ENCODE results near the gene IST1.

IST1 gene

DNA sequence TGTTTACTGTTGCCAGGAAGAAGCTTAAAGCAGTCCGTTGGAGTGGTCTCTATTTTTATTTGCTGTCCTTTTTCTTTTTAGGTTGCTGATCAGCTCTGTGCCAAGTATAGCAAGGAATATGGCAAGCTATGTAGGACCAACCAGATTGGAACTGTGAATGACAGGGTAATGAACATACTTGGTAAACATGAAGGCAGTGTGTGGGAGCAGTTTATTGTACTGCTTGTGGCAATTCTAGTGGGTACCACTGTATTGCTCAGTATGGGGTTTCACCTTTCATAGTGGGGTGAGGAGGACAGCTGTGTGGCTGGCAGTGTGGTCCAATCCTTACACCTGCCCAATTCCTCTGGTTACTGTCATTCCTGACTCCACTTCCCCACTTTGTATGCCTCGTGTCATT lies 25.3 kb downstream of the IST1 start:
- DNase-seq = no peak

DNA sequence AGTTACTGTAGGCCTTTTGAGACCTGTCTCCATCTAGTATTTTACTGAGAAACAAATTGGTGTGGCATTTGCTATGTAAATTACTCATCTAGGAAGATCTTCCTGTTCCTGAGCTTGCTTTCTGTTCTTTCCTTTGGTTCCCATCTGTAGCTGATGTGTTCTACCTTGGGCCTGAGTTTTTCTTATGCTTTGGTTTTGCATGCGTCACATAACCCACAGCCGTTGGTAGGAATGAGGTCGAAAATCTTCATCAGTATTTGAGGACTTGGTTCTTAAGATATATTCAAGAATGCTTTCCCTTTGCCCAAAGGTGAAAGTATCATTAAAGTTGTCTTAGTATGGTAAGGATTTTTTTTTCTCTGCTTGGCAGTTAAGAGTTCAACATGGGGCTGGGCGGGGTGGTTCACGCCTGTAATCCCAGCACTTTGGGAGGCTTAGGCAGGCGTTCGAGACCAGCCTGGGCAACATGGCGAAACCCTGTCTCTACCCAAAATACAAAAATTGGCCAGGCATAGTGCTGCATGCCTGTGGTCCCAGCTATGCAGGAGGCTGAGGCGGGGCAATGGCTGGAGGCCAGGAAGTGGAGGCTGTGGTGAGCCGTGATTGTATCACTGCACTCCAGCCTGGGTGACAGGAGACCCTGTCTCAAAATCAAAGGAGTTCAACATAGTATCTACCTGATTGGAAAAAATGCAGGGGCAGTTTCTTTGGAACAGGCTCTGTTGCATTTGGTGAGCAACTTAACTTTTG lies 28.8 kb downstream of the IST1 start:
- no peak for DNase-seq

DNA sequence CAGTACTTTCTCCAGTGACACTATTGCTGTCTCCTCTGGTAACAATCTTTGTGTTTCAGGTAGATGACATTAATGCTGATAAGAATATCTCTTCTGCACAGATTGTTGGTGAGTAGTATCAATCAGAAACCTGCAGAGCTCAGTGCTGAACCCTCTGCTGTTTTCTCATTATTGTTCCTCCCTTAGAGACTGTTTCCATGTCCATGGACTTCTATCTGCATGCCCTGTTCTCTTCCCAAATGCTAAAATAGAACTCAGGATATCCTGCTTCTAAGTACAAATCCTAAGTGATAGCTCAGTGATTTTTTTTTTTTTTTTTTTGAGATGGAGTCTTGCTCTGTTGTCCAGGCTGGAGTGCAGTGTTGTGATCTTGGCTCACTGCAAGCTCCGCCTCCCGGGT lies 29.4 kb downstream of the IST1 start:
- DNase-seq = no peak

DNA sequence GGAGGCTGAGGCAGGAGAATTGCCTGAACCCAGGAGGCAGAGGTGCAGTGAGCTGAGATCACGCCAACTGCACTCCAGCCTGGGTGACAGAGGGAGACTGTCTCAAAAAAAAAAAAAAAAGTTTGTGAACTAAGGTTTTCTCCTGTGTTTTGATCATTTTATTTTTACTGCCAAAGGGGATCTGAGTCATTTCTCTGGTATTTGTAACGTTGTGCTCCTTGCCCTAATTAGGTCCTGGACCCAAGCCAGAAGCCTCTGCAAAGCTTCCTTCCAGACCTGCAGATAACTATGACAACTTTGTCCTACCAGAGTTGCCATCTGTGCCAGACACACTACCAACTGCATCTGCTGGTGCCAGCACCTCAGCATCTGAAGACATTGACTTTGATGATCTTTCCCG lies 32.1 kb downstream of the IST1 start:
- DNase-seq = no peak

DNA sequence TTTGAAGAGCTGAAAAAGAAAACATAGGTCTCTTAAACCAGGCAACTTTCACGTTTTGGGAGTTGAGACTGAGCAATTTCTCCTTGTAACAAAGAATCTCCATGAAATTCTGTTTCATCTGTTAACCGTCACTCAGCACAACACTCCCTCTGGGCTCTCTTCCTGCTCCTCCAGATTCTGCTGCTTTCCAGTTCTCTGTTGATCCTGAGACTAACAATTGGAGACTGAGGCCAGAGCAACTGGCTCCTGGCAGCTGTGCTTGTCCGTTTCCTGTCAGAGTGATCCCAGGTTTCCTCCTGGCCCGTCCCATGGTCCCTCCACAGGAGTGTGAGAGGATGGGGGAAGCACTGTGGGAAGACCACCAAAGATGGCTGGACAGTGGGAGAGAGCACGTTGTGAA lies 32.5 kb downstream of the IST1 start:
- DNase-seq = no peak

DNA sequence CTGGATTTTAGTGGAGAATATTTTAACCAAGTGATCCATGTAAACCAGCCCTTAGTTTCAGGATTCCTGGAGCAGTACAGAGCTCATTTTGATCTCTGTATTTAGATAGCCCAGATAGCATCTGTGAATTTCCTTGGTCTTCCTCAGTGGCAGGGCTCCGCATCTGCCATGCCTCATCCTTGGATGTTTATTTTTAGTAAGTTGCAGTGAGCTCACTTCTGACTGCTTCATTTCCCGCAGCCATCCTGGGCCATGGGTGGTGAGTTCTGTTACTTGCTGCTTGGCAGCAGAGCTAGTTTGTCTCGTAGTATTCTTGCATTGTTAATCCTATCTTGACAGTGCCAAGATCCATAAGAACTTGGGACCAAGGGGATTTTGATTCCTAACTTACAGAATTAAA lies 33.7 kb downstream of the IST1 start:
- no peak for DNase-seq

DNA sequence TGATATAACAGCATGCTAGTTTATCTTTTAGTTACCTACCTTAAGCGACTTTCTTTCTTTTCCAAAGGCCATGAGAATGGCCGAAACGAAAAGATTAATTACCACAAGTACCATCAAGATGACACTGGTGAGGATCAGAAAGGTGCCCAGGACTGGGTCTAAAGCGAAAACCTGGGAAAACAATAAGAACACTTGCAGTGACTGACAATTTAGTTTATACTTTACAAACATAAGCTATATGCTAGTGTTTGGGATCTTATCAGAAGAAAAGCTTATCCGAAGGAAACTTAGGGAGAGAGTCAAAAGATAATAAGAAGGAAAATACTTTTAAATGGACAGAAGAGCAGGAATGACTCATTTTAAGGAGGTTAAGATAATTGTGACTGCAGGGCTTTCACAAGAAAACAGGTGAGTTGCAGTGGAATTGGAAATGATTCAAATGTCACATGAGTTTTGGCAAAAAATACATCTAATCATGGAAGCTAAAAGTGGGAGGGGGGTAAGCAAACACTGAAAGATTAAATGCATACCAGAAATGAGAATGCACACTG lies 34.8 kb downstream of the IST1 start:
- DNase-seq = no peak

DNA sequence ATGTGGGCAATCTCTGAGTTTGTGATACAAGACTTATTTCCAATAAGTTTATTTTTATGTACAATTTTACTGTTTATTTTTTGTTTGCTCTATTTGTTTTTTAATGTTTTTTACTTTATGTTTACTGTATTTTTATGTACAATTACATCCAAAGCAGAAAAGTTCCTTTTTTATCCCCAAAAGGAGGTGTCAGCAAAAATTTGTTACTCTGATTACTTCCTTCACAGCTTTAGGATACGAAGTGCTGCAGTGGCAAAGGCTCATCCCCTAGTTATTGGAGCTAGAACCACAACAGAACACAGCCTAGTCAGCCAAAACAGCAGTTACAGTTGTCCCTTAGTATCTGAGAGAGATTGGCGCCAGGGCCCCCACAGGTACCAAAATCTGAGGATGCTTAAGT lies 35.7 kb downstream of the IST1 start:
- no peak for DNase-seq

DNA sequence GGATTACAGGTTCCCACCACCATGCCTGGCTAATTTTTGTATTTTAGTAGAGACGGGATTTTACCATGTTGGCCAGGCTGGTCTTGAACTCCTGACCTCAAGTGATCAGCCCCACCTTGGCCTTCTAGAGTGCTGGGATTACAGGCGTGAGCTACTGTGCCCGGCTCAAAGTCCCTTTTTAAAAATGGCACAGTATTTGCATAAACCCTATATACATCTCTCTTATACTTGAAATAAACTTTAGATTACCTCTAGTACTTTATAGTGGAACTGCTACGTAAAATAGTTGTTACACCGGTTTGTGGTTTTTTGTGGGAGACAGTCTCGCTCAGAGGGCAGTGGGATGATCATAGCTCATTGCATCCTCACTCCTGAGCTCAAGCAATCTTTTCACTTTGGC lies 36.3 kb downstream of the IST1 start:
- DNase-seq = no peak

DNA sequence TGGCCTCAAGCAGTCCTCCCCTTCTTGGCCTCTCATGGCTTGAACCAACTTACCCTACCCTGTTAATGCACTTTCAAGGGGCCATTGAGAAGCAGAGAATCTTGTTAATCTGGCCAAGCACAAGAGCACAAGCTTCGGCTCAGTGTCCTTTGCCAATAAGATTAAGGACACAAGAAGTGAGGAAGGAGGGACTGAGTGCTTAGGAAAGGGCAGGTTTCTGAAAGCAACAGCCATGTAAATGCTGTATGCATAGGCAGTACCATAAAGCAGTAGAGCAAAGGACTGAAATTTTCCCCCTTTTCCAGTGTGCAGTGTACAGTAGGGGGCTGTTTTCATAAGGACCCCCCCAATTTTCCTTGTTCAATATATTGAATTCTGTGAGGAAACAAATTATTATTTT lies 37.7 kb downstream of the IST1 start:
- DNase-seq = no peak

DNA sequence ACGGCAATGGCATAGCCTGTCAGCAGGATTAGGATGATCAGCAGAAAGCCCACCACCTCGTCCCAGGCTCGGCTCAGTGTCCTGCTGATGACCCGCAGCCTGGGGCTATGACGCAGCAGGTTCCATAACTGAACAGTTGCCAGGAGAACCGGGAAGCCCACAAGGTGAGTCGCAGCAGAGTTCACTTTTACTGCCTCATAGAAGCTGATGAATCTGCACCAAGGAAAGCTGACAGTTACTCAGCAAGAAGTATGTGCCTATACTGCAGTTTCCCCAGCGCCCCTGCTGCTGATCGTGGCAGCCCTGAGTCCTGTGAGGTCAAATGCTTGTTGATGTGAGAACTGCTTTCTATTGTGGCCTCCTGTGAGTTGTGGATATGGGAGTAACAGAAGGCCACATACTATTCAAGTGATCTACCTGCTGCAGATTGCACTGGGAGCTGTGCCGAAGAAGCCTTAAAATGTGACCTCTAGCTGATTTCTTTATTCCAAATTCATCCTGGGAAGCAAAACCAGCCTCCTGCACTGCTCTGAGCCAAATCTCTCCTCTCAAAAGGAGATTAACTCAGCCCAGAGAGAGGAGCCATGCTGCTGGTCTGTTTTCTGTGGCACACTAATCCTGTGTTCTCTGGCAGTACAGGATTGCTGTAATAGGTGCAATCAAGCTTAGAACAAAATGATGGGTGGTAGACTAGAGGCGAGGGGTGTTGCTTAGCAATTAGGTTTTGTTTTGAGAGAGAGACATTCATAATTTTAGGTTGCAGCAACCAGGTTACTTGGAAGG lies 38.8 kb downstream of the IST1 start:
- DNase-seq = no peak

DNA sequence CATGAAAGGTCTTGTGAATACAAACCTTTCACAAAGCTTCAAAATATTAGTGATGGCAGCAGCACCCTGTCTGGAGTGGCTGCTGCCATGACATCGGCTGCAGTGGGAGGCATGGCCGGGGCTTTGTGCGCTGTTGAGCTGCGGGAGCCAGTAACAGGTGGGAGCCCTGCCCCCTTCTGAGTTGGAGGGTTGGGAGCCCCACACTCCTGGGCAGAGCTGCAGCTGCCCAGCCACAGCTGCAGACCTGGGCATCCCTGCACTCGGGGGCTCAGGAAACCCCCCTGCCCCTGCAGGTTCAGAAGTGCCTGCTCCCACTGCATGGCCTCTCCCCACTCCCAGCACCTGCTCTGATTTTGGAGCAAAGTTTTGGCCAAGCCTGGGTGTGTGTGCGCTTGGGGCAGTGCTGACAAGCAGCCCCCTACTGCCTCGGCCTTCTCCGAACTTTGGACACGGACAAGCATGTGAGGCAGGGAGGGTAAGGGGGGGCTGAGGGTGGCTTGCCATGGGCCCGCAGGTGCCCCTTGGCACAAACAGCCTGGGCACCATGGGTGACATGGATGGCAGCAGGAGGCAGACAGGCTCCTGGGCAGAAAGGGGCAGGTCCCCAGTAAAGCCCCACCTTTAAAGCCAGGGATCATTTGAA lies 42.7 kb downstream of the IST1 start:
- no peak for DNase-seq

DNA sequence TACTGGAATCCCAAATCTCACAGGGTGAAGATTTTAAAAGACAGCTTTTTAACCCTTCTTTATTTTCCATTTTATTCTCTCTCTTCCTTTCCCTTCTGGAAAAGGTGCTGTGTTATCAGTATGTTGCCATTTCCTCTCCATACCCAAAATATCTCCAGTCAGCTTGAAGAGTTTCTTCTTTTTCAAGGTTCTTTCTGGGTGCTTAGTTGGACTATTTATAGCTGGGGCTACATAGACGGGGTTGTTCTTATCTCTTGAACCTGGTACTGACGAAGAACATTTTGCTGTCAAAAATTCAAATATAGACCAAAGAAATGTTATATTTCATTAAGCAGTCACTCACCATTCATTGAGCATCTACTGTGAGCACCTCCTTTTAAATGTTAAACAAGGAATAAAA lies 48.6 kb downstream of the IST1 start:
- no peak for DNase-seq

DNA sequence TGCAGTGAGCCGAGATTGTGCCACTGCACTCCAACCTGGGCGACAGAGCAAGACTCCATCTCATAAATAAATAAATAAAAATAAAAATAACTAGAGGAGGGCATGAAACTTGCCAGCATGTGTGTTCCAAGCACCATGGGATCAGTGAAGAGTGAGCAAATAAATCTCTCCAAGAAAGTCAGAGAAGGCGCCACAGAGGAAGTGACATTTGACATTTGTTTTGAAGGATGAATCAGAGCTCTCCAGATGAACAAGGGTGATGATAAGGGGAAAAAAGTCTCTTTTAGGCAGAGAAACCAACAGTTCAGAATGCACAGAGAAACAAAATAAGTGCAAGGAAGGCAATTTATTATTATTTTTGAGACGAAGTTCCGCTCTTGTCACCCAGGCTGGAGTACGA lies 50.3 kb downstream of the IST1 start:
- DNase-seq = no peak

DNA sequence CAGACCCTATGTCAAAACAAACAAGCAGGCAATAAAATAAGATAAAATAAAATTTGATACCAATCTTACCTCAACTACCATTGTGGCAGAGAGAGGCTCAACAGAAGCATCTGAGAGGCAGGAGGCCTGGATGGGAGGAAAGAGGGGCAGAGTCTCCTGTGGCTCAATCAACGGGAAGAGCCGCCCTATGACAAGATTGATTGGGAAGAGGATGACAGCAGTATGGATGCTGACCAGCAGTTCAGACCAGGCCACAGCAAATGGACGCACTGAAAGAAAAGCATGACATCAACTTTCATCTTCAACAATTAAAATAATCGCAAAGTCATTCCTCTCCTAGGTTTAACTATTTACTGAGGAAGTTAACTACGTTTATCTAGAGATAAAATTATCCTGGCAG lies 57.5 kb downstream of the IST1 start:
- no peak for DNase-seq

DNA sequence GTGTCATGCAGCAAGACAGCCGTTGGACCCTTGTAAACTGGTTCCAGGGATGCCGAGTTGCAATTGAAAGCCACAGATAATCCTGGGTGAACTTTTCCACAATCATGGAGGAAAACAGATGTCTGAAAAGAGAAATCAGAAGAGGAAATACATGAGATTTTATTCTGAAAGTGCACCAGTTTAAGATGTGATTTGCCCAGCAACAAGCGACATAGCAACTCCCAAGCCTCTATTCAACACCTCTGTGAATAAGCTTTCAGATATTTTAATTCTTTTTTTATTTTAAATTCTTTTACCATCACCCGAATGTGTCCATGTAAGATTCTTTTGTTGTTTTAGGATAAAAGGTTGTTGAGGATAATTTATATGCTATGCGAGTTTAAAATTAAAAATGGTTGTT lies 58.8 kb downstream of the IST1 start:
- DNase-seq = no peak

DNA sequence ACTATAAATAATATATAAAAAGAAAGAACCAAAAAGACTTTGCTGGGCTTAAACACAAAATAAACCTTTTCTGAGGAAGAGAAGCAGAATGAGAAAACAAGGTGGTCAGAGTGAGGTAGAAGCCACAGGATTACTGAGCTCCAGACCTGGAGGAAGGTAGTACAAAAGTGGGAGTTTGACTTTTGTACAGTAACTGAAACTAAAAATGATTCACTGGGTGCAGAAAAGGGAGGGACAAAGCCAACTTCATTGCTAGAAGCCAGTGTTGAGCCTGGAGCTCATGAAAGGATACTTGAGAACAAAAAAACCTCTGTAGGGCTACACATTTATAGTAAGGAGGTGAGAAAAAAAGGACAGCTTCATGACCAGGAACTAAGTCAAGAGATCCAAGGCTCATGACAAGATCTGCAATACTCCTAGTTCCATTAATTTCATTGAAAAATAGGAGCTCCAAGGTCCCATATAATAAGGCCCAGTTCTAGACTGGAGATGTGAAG lies 59.4 kb downstream of the IST1 start:
- DNase-seq = no peak

DNA sequence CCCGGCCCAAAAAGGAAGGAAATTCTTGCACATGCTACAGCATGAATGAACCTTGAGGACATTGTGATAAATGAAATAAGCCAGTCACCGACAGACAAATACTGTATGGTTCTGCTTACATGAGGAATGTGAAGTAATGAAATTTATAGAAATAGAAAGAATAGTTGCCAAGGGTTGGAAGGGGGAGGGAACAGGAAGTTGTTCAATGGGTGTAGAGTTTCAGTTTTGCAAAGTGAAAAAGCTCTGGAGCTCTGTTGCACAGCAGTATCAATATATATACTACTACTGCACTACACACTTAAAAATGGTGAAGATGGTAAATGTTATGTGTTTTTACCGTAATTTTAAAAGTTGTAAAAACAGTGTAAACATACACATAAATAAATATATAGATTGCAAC lies 61.2 kb downstream of the IST1 start:
- no peak for DNase-seq

DNA sequence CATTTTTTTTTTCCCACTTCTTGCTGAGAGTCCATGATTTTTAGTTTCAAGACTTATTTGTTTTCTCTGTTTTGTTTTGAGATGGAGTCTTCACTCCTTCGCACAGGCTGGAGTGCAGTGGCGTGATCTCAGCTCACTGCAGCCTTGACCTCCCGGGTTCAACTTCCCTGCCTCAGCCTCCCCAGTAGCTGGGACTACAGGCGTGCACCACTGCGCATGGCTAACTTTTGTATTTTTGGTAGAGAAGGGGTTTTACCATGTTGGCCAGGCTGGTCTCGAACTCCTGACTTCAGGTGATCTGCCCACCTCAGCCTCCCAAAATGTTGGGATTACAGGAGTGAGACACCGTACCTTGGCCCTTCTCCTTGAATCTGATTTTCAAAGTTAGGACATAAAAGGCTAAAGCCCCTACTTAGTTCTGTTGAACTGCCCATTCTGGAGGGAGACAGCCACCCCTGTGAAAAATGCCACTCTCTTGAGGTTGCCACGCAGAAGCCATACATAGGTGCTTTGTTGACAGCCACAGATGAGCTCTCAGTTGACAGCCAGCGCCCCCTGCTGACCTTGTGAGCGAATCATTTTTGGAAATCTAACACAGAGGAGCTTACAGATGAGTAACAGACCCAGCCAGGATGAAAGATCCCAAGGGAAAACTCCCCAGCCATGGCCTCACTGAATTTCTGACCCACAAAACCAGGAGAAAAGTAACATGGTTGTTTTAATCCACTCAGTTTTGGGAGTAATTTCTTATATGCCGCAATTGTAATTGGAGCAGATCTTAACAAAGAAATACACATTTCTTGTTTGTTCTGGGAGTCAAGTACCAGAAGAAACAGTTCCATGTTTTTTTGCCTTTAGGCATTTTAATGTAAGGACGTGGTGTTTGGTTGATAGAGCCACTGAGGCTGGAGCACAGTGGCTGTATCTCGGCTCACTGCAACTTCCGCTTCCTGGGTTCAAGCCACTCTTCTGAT lies 66.0 kb downstream of the IST1 start:
- peak; percentile 36 to 51 for DNase-seq

DNA sequence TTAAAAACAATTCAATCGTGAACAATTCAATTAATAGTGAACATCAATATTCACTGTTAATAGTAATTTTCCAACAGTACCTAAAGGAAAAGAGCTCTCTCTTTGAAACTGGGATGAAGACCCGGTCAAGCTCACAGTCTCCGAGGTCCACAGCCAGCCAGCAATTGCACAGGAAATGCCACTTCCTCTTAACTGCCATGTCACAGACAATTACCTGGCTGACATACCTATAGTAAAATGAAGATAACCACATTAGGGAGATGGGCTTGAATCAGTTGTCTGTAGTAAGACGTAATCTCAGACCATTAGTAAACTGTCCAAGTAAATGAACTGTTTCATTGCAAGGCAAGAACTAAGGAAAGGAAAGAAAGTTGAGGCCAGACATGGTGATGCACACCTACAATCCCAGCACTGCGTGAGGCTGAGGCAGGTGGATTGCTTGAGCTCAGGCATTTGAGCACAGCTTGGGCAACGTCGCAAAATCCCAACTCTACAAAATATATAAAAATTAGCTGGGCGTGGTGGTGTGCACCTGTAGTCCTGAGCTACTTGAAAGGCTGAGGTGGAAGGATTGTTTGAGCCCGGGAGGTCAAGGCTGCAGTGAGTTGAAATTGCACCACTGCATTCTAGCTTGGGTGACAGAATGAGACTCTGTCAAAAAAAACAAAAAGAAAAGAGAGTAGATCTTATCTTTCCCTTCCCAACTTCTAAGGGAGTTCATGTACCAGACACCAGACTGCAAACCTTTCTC lies 68.0 kb downstream of the IST1 start:
- DNase-seq = no peak

DNA sequence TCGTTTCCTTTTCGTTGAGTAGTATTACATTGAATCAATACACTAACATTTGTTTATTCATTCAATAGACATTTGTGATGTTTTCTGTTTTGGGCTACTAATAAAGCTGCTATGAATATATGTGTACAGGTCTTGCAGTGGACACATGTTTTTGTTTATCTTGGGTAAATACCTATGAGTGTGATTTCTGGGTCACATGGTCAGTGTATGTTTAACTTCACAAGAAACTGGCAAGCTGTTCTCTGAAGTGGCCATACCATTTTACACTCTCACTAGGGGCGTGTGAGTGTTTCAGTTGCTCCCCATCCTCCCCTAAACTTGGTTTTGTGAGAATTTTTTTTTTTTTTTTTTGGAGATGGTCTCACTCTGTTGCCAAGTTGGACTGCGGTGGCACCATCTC lies 69.9 kb downstream of the IST1 start:
- no peak for DNase-seq

DNA sequence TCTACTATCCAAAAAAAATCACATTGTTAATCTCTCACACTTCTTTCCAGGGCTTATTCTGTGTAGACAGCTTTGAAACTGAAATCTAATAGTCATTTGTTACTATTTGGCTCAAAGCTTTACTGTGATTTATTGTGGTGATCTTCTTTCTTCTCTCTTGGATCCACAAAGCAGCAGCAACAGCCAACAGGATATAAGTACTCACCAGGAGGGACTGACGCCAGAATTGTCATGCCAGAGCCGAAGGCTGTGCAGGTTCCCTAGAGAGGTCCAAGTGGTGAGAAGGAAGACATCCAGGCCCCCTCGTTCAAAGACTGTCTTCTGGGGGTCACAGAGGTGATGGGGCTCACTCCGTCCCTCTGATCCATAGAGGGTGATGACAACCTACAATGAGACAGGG lies 71.6 kb downstream of the IST1 start:
- no peak for DNase-seq

Measured in NCI-H187 (cell line).